ENCODE results near the gene FARSA.
"Not testable (repeated sequence)": the region's sequence is repeated elsewhere in the genome, so short reads cannot be mapped to it uniquely, and the experiment has no call there.

The FARSA gene

GRCh38 chr19:12933287-12934072 is at the start of gene FARSA:
TSS of gene FARSA (minus strand) at chr19:12933711. CDS start at chr19:12933696, 15 bp downstream.
- DNase-seq: peak; percentile 78

DNA sequence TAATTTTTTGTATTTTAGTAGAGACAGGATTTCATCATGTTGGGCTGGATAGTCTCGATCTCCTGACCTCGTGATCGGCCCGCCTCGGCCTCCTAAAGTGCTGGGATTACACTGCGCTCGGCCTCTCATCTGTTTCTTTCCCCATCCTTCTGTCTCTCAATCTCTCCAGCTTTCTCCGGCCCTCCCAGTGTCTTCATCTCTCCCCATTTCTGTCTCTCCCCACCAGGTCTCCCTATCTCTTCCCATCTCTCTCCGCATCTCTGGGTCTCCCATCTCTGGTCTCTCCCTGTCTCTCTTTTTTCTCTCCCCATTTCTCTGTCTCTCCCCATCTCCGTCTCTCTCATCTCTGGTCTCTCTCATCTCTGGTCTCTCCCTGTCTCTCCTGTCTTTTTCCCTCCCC is 49.6 kb upstream of the FARSA start:
- DNase-seq: no peak

GRCh38 chr19:12982648-12983047 is 49.1 kb upstream of the FARSA start:
- DNase-seq: no peak

- no peak for DNase-seq
These were observed 46.5 kb upstream of the FARSA start for GRCh38 chr19:12979974-12980373.

DNA sequence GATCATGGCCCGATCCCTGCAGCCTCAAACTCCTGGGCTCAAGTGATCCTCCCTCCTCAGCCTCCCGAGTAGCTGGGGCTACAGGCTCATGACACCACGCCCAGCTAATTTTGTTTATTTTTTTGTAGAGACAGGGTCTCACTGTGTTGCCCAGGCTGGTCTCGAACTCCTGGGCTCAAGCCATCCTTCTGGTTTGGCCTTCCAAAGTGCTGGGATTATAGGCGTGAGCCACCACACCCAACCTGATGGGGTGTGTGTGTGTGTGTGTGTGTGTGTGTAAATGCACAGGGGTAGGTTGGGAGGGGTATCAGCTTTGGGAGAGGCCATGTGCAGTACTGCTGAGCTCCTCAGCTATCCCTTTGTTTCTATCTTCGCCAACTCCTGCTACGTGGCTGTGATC is 42.6 kb upstream of the FARSA start:
- DNase-seq: not testable (repeated sequence)

GRCh38 chr19:12975221-12975741 is 41.8 kb upstream of the FARSA start:
- DNase-seq: no peak

GRCh38 chr19:12974301-12975220 is 41.0 kb upstream of the FARSA start:
- no peak for DNase-seq

- DNase-seq: no peak
These were observed 39.7 kb upstream of the FARSA start for GRCh38 chr19:12973236-12973635.

DNA sequence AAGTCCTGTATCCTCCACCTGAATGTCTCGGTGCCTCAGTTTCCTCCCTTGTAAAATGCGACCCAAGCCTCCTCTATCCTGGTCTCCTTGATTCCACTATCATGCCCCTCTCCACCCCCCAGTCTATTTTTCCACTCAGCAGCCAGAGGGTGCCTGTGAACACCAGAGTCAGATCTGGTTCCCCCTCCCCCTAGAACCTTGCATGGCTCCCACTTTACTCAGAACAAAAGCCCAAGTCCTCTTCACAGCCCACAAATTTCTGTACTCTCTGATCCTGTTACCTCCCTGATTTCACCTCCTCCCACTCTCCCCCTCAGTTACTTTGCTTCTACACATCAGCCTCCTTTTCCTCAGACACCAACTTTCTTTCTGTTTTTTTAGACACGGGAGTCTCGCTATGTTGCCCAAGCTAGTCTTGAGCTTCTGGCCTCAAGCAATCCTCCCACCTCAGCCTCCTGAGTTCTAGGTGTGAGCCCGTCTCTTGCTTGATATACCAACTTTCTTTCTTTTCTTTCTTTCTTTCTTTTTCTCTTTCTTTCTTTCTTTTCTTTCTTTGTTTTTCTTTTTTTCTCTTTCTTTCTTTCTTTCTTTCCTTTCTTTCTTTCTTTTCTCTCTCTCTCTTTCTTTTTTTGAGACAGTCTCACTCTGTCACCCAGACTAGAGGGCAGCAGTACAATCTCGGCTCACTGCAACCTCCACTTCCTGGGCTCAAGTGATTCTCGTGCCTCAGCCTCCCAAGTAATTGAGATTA is 36.7 kb upstream of the FARSA start:
- DNase-seq: no peak

GRCh38 chr19:12969292-12969988 is 35.9 kb upstream of the FARSA start, which contains the start of gene DAND5:
TSS of gene DAND5 (plus strand) at chr19:12969576. CDS start at chr19:12969661, 85 bp downstream.
- DNase-seq: no peak

- no peak for DNase-seq
These were observed 34.4 kb upstream of the FARSA start for GRCh38 chr19:12967907-12968306.

GRCh38 chr19:12965812-12966135 is 32.3 kb upstream of the FARSA start:
- DNase-seq: no peak

- peak; percentile 63 for DNase-seq
These were observed 31.7 kb upstream of the FARSA start for GRCh38 chr19:12965017-12965811.

DNA sequence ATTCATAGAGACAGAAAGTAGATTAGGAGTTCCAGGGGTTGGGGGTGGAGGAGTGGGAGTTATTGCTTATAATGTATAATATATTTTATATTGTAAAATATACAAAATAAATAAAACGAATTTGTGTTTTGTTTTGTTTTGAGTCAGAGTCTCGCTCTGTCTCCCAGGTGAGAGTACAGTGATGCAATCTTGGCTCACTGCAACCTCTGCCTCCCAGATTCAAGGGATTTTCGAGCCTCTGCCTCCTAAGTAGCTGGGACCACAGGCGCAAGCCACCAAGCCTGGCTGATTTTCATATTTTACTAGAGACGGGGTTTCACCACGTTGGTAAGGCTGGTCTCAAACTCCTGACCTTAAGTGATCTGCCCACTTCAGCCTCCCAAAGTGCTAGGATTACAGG is 26.0 kb upstream of the FARSA start:
- no peak for DNase-seq

DNA sequence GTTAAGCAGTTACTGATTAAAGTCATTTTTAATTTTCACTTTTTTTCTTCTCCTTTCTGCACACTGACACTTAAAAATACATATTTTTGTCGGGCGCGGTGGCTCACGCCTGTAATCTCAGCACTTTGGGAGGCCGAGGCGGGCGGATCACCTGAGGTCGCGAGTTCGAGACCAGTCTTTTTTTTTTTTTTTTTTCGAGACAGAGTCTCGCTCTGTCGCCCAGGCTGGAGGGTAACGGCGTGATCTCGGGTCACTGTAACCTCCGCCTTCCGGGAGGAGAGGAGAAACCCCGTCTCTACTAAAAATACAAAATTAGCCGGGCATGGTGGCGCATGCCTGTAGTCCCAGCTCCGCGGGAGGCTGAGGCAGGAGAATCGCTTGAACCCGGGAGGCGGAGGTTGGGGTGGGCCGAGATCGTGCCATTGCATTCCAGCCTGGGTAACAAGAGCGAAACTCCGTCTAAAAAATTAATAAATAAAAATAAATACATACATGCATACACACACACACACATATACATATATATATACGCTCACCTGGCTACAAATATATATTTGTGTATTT is 24.0 kb upstream of the FARSA start:
- not testable (repeated sequence) for DNase-seq

- peak; percentile 39 for DNase-seq
These were observed 23.2 kb upstream of the FARSA start, which contains the start of gene GADD45GIP1 for GRCh38 chr19:12956446-12957388. TSS of gene GADD45GIP1 (minus strand) at chr19:12957223. CDS start at chr19:12957212, 11 bp downstream.

GRCh38 chr19:12955996-12956395 is 22.5 kb upstream of the FARSA start:
- DNase-seq: no peak

DNA sequence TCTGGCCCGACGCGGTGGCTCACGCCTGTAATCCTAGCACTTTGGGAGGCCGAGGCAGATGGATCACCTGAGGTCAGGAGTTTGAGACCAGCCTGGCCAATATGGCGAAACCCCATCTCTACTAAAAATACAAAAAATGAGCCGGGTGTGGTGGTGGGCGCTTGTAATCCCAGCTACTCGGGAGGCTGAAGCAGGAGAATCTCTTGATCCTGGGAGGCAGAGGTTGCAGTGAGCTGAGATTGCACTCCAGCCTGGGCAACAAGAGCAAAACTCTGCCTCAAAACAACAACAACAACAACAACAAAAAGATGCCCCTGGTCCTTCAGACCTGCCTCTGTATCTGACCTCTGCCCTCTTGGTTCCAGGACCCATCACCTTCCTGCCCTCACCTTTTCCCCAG is 22.1 kb upstream of the FARSA start:
- not testable (repeated sequence) for DNase-seq

DNA sequence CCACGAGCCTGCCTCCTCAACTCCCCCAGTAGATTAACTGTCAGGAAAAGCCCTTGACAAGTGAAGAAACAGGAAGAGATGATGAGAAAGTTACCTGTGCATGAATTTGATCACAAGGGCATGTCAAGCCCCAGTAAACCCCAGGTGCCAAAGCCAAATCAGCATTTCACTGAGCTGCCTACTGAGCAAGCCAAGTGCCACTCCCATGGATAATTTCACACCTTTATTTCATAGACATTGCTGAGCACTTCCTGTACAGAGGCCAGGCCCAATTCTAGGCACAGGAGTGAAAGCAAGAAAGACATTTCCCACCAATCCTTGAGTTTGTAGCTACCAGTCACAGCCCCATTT is 21.1 kb upstream of the FARSA start:
- DNase-seq: no peak

Measured in DMS153 (cell line).